Measurements from ENCODE around the gene SLC6A12.

DNA sequence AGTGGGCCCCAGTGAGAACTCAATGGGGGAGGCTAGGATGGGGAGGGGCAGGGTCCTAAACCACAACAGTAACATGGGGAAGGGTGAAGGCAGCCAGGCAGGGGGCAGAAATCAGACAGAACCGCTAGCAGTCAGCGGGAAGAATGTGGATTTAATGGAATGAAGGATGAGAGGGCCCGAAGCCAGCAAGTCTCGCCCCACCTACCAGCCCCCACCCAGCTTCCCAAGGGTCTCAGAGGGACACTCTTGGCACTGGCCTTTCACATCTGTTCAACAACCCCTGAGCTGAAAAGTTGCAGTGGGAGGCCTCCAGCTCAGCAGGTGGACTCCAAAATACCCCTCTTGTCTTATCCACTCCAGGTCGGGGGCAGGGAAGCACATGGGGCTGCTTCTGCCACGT is 6.5 kb upstream of the SLC6A12 start:
- TF ChIP-seq POLR2A (IDR thresholded peaks at IDR 0.05; ENCODE audit: low read depth, low read length), result no peak
- no peak for TF ChIP-seq TAF1 (IDR thresholded peaks at IDR 0.05; ENCODE audit: borderline replicate concordance, low read depth, low read length)

All from GM12892 (cell line).